Loucy (cell line): ENCODE measurements around the gene ZFR2.

Experiments
- H2AFZ ChIP-seq: fragments of 200-600 bp; sonication (generic); 2 replicates; pipeline ENCODE4 v1.6.0; 2016; ENCODE audit warnings: antibody characterized with exemption, mild to moderate bottlenecking, low read length, moderate library complexity
- H3F3A ChIP-seq: fragments of 200-600 bp; 2 replicates; pipeline ENCODE4 v1.6.0; 2016; ENCODE audit warnings: antibody characterized with exemption, low read depth, mild to moderate bottlenecking
- H3K27me3 ChIP-seq: fragments of 200-600 bp; sonication (generic); 2 replicates; pipeline ENCODE4 v1.6.1; 2014; ENCODE audit warnings: low read length, mild to moderate bottlenecking; ENCODE audit not compliant: insufficient read depth, poor library complexity, severe bottlenecking
- H3K36me3 ChIP-seq: fragments of 200-600 bp; sonication (generic); 2 replicates; pipeline ENCODE4 v1.6.1; 2016; ENCODE audit warnings: low read length; ENCODE audit not compliant: insufficient read depth
- H3K4me1 ChIP-seq: fragments of 200-600 bp; sonication (generic); 2 replicates; pipeline ENCODE4 v1.5.1; 2014; ENCODE audit warnings: low read length, mild to moderate bottlenecking; ENCODE audit not compliant: insufficient read depth, poor library complexity, severe bottlenecking
- H3K4me2 ChIP-seq: fragments of 200-600 bp; sonication (generic); 2 replicates; pipeline ENCODE4 v1.6.0; 2014; ENCODE audit warnings: antibody characterized with exemption, low read length, low read depth, mild to moderate bottlenecking; ENCODE audit not compliant: poor library complexity, severe bottlenecking
- H3K4me3 ChIP-seq: fragments of 200-600 bp; sonication (generic); 2 replicates; pipeline ENCODE4 v1.5.1; 2014; ENCODE audit warnings: low read length, mild to moderate bottlenecking, mixed read lengths; ENCODE audit not compliant: poor library complexity, severe bottlenecking
- H3K79me2 ChIP-seq: fragments of 200-600 bp; sonication (generic); 2 replicates; pipeline ENCODE4 v1.6.1; 2014; ENCODE audit warnings: low read length; ENCODE audit not compliant: insufficient read depth
- H3K9ac ChIP-seq: fragments of 200-600 bp; sonication (generic); 2 replicates; pipeline ENCODE4 v1.6.0; 2014; ENCODE audit warnings: mild to moderate bottlenecking, low read depth, low read length, moderate library complexity; ENCODE audit not compliant: poor library complexity, severe bottlenecking
- H3K9me2 ChIP-seq: fragments of 200-600 bp; sonication (generic); replicated peaks from 2 replicates; pipeline ENCODE4 v1.6.1; 2016; ENCODE audit warnings: low read depth, low read length, mixed read lengths
- H3K9me3 ChIP-seq: fragments of 200-600 bp; sonication (generic); 2 replicates; pipeline ENCODE4 v1.6.1; 2014; ENCODE audit warnings: mild to moderate bottlenecking, antibody characterized with exemption, low read length, low read depth; ENCODE audit not compliant: insufficient read depth
- H4K20me1 ChIP-seq: fragments of 200-600 bp; sonication (generic); 2 replicates; pipeline ENCODE4 v1.6.0; 2014; ENCODE audit warnings: antibody characterized with exemption, low read length, mild to moderate bottlenecking; ENCODE audit not compliant: insufficient read depth, poor library complexity, severe bottlenecking
- CTCF ChIP-seq: fragments of 200-600 bp; sonication (generic); conservative IDR thresholded peaks from 2 replicates; pipeline ENCODE4 v1.5.1; 2014; ENCODE audit warnings: mild to moderate bottlenecking, antibody characterized with exemption, low read length
- EZH2phosphoT487 ChIP-seq: fragments of 200-600 bp; IDR thresholded peaks from 2 replicates; pipeline ENCODE4 v1.6.1; 2018; ENCODE audit warnings: antibody characterized with exemption, mild to moderate bottlenecking, moderate library complexity, borderline replicate concordance

Gene ZFR2

GRCh38 chr19:3827306-3827705, 41.5 kb downstream of the ZFR2 start:
- H3K9me2 ChIP-seq = no peaks in the 10 kb centered on the region
- H3K4me1 ChIP-seq = no peaks in the 10 kb centered on the region
- no peaks in the 10 kb centered on the region for H3K27me3 ChIP-seq
- no peaks in the 10 kb centered on the region for H3F3A ChIP-seq
- H3K4me3 ChIP-seq = no peak overlapping the region
- H3K4me2 ChIP-seq = no peak overlapping the region
- TF ChIP-seq CTCF (no peak), EZH2phosphoT487 (no peak)
- H2AFZ ChIP-seq = no peak overlapping the region
- no peaks in the 10 kb centered on the region for H3K79me2 ChIP-seq
- H3K9ac ChIP-seq = no peak overlapping the region
- H3K36me3 ChIP-seq = no peaks in the 10 kb centered on the region
- H3K9me3 ChIP-seq = no peaks in the 10 kb centered on the region
- H4K20me1 ChIP-seq = no peaks in the 10 kb centered on the region

DNA sequence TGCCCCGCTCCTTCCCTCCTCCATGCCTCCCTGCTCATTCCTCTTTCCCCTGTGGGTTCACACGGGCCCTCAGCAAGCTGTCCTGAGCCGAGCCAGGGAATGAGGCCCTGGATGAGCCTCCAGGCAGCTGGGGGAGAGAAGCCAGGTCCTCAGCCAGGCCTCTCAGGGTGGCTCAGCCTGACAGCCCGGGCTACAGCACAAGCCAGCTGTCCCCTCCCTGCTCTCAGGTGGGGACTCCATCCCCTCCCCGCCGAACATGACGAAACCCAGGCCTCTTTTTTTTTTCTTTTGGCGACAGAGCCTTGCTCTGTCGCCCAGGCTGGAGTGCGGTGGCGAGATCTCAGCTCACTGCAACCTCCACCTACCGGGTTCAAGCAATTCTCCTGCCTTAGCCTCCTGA, 42.7 kb downstream of the ZFR2 start:
- Histone ChIP-seq H3K36me3 (no peaks in the 10 kb centered on the region), H3K4me3 (no peak overlapping the region), H3K9me2 (no peaks in the 10 kb centered on the region), H3K9me3 (no peaks in the 10 kb centered on the region), H3K9ac (no peak overlapping the region), H3F3A (no peaks in the 10 kb centered on the region), H3K79me2 (no peaks in the 10 kb centered on the region), H3K4me1 (peaks cover 6% of the 10 kb centered on the region), H4K20me1 (no peaks in the 10 kb centered on the region), H2AFZ (no peak overlapping the region), H3K27me3 (no peaks in the 10 kb centered on the region), H3K4me2 (no peak overlapping the region)
- TF ChIP-seq EZH2phosphoT487 (no peak), CTCF (no peak)

DNA sequence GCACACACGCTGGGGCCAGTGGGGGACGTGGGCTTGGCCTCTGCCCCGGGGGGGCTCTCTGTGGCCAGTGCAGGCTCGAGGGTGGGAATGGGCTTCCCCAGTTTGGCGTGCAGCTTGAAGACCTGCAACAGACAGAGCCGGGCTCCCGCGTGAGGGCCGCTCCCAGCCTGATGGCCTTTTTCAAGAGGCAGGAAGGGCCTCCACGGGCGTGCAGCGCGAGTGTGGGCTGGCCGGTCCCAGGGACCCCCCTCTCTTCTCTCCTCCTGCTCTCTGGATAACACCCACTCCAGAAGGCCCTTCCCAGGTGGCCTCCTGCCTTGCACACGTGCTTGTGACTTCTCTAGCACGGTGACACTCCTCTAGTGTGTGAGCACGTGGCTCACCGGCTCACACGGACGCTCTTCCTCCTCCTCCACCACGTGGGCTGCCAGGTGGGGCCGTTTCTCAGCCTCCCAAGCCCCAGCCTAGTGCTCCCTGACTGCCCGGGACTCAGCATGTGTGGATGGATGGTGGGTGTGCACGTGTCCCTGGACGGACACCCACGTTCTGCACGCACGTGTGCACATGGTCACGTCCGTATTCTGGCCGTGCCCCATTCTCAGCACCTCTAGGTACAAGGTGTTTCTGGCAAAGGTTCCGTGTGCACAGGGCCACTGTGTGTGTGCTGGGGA, 43.4 kb downstream of the ZFR2 start:
- no peak overlapping the region for H3K4me2 ChIP-seq
- H2AFZ ChIP-seq = no peak overlapping the region
- TF ChIP-seq EZH2phosphoT487 (no peak), CTCF (no peak)
- no peaks in the 10 kb centered on the region for H3K36me3 ChIP-seq
- no peaks in the 10 kb centered on the region for H3K9me3 ChIP-seq
- no peaks in the 10 kb centered on the region for H3K27me3 ChIP-seq
- no peaks in the 10 kb centered on the region for H3F3A ChIP-seq
- H3K9me2 ChIP-seq = no peaks in the 10 kb centered on the region
- H3K9ac ChIP-seq = no peak overlapping the region
- no peaks in the 10 kb centered on the region for H4K20me1 ChIP-seq
- peaks cover 8% of the 10 kb centered on the region for H3K4me1 ChIP-seq
- no peak overlapping the region for H3K4me3 ChIP-seq
- H3K79me2 ChIP-seq = no peaks in the 10 kb centered on the region
